ENCODE measurements around the gene ADGRL2. TPM values are rescaled to one million over a fixed set of nuclear protein-coding genes. Genes with fewer than 3 reads are reported as not detected.

Gene ADGRL2
- polyA plus RNA-seq, 1 of the 3 experiments (the other 2 are of a cell fraction): 40.3 TPM

- H3K36me3 ChIP-seq (replicated peaks in 1 of 2; ENCODE audit: control insufficient read depth in 1 of 2, insufficient read depth in 2 of 2, low read length in 1 of 2): no peaks in the 10 kb centered on the region
- H2AFZ ChIP-seq (ENCODE audit: low read depth): no peak overlapping the region
- TF ChIP-seq RFX5 (IDR thresholded peaks at IDR 0.05; ENCODE audit: low read length) (no peak), MEF2A (IDR thresholded peaks at IDR 0.05; ENCODE audit: borderline replicate concordance, low read depth) (no peak), SMC3 (IDR thresholded peaks at IDR 0.05; ENCODE audit: low read depth, low read length) (no peak), RXRA (IDR thresholded peaks at IDR 0.05; ENCODE audit: borderline replicate concordance, low read depth) (no peak)
- H3K9me3 ChIP-seq: no peaks in the 10 kb centered on the region
- CTCF ChIA-PET: interaction anchor here (1.2 to 1.5 kb wide), 2 partner anchors 13 to 15 kb away, joined by 3 to 4 read pairs; no protein-coding TSS in a partner anchor
- H3F3A ChIP-seq (replicated peaks; ENCODE audit: insufficient read depth): no peaks in the 10 kb centered on the region
- no peak overlapping the region for H3K4me3 ChIP-seq (ENCODE audit: low read depth in 2 of 2, low read length in 1 of 2)
- H3K27me3 ChIP-seq (ENCODE audit: insufficient read depth): no peaks in the 10 kb centered on the region
- DNase-seq: no peak
- H3K9ac ChIP-seq: no peak overlapping the region
- H3K27ac ChIP-seq (ENCODE audit: low read depth in 2 of 2, low read length in 1 of 2): no peak overlapping the region
- no peaks in the 10 kb centered on the region for H3K9me2 ChIP-seq
- H4K20me1 ChIP-seq (ENCODE audit: insufficient read depth): no peaks in the 10 kb centered on the region
- H3K4me1 ChIP-seq (ENCODE audit: control insufficient read depth in 1 of 2, insufficient read depth in 2 of 2, low read depth in 1 of 2, low read length in 1 of 2): no peaks in the 10 kb centered on the region
- H3K4me2 ChIP-seq: no peak overlapping the region
- POLR2A ChIA-PET: no interaction called here
- H3K79me2 ChIP-seq (ENCODE audit: insufficient read depth): no peaks in the 10 kb centered on the region
- 59% methylated on average over 2 of the region's 2 CpGs for WGBS (ENCODE audit: low lambda C conversion rate)
These were observed 19.0 kb upstream of the ADGRL2 start for GRCh38 chr1:81781749-81782148.

- Histone ChIP-seq H3K27ac (ENCODE audit: low read depth in 2 of 2, low read length in 1 of 2) (no peak overlapping the region), H3K36me3 (replicated peaks in 1 of 2; ENCODE audit: control insufficient read depth in 1 of 2, insufficient read depth in 2 of 2, low read length in 1 of 2) (no peaks in the 10 kb centered on the region), H3K4me3 (ENCODE audit: low read depth in 2 of 2, low read length in 1 of 2) (no peak overlapping the region), H3K4me1 (ENCODE audit: control insufficient read depth in 1 of 2, insufficient read depth in 2 of 2, low read depth in 1 of 2, low read length in 1 of 2) (no peaks in the 10 kb centered on the region; a peak in 2 of 4 replicates), H3K4me2 (no peak overlapping the region), H3K9me2 (no peaks in the 10 kb centered on the region), H3K9me3 (no peaks in the 10 kb centered on the region), H3K79me2 (ENCODE audit: insufficient read depth) (no peaks in the 10 kb centered on the region), H3K9ac (no peak overlapping the region), H3F3A (replicated peaks; ENCODE audit: insufficient read depth) (no peaks in the 10 kb centered on the region), H2AFZ (ENCODE audit: low read depth) (no peak overlapping the region), H4K20me1 (ENCODE audit: insufficient read depth) (no peaks in the 10 kb centered on the region), H3K27me3 (ENCODE audit: insufficient read depth) (no peaks in the 10 kb centered on the region)
- no peak for DNase-seq
- CTCF ChIA-PET: no interaction called here
- 100% methylated on average over 2 of the region's 2 CpGs for whole genome bisulfite sequencing (ENCODE audit: low lambda C conversion rate)
- TF ChIP-seq EP300 (IDR thresholded peaks at IDR 0.05; ENCODE audit: borderline replicate concordance in 1 of 2, low read depth in 1 of 2, low read length in 1 of 2) (no peak), MXI1 (IDR thresholded peaks at IDR 0.05; ENCODE audit: low read depth, low read length) (no peak)
- POLR2A ChIA-PET: no interaction called here
These were observed 8.6 kb upstream of the ADGRL2 start for GRCh38 chr1:81792184-81792583.

GRCh38 chr1:81797701-81798100, 3.0 kb upstream of the ADGRL2 start:
- no peaks in the 10 kb centered on the region for H3K9me2 ChIP-seq
- no peaks in the 10 kb centered on the region for H3K36me3 ChIP-seq (replicated peaks in 1 of 2; ENCODE audit: control insufficient read depth in 1 of 2, insufficient read depth in 2 of 2, low read length in 1 of 2)
- 90% methylated on average over 2 of the region's 2 CpGs for WGBS (ENCODE audit: low lambda C conversion rate)
- H4K20me1 ChIP-seq (ENCODE audit: insufficient read depth): no peaks in the 10 kb centered on the region
- no peak overlapping the region for H3K4me2 ChIP-seq
- H3K9me3 ChIP-seq: no peaks in the 10 kb centered on the region
- DNase-seq: no peak
- no peak overlapping the region for H3K27ac ChIP-seq (ENCODE audit: low read depth in 2 of 2, low read length in 1 of 2)
- CTCF ChIA-PET: interaction anchor here (3.0 kb wide), 1 partner anchor 492 kb away, joined by 9 read pairs; no protein-coding TSS in a partner anchor
- POLR2A ChIA-PET: no interaction called here
- no peak overlapping the region for H3K9ac ChIP-seq
- no peaks in the 10 kb centered on the region for H3K27me3 ChIP-seq (ENCODE audit: insufficient read depth)
- no peak overlapping the region for H2AFZ ChIP-seq (ENCODE audit: low read depth)
- H3F3A ChIP-seq (replicated peaks; ENCODE audit: insufficient read depth): peaks cover 14% of the 10 kb centered on the region
- no peaks in the 10 kb centered on the region; a peak in 1 of 4 replicates for H3K4me1 ChIP-seq (ENCODE audit: control insufficient read depth in 1 of 2, insufficient read depth in 2 of 2, low read depth in 1 of 2, low read length in 1 of 2)
- peaks cover 13% of the 10 kb centered on the region for H3K79me2 ChIP-seq (ENCODE audit: insufficient read depth)
- TF ChIP-seq TCF12 (IDR thresholded peaks at IDR 0.05) (peak; percentile 22), NRF1 (IDR thresholded peaks at IDR 0.05; ENCODE audit: low read depth, low read length) (no peak)
- no peak overlapping the region for H3K4me3 ChIP-seq (ENCODE audit: low read depth in 2 of 2, low read length in 1 of 2)

All from SK-N-SH (cell line).